ENCODE measurements around the gene BEND6.

DNA sequence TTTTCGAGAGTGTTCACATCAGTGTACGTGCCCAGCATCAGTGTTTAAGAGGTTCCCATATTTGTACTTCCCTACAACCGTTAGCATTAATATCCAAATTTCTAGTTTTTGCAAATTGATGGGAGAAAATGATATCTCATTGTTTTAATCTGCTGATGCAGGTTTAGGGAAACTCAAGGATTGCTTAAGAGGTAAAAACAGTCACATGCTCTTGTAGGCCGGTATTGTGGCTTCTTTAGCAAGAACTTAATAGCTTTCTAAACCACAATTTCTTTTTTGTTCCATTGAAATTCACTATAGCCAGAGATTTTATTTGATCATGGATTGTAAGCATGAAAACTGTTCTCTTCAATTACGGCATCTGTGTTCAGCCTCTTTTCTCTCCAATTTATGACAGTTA is 29.5 kb downstream of the BEND6 start:
- TF ChIP-seq, protein P1, sequence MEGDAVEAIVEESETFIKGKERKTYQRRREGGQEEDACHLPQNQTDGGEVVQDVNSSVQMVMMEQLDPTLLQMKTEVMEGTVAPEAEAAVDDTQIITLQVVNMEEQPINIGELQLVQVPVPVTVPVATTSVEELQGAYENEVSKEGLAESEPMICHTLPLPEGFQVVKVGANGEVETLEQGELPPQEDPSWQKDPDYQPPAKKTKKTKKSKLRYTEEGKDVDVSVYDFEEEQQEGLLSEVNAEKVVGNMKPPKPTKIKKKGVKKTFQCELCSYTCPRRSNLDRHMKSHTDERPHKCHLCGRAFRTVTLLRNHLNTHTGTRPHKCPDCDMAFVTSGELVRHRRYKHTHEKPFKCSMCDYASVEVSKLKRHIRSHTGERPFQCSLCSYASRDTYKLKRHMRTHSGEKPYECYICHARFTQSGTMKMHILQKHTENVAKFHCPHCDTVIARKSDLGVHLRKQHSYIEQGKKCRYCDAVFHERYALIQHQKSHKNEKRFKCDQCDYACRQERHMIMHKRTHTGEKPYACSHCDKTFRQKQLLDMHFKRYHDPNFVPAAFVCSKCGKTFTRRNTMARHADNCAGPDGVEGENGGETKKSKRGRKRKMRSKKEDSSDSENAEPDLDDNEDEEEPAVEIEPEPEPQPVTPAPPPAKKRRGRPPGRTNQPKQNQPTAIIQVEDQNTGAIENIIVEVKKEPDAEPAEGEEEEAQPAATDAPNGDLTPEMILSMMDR (conservative IDR thresholded peaks at IDR 0.05 in 1 of 2, IDR thresholded peaks at IDR 0.05 in 1 of 2; ENCODE audit: low read depth in 1 of 2, low read length in 2 of 2), result no peak
- TF ChIP-seq EZH2 (IDR thresholded peaks at IDR 0.05; ENCODE audit: low read length, missing control alignments), result no peak
